DND-41 (cell line): Measurements from ENCODE around the gene DCLK1.

ENCODE experiments used
- ATAC-seq: fragments of 200-7000 bp; cut with Tn5 transposase; 3 replicates; pipeline ENCODE4 v1.9.1; 2021; ENCODE audit warnings: low read depth; ENCODE audit not compliant: insufficient read depth
- DNase-seq: peaks from one replicate; pipeline ENCODE4 v3.0.0-alpha.2; 2020
- H2AFZ ChIP-seq: 2 replicates; pipeline ENCODE4 v1.6.0; 2012; ENCODE audit warnings: low read depth, low read length
- H3K27ac ChIP-seq: 2 replicates; pipeline ENCODE4 v1.5.1; 2012; ENCODE audit warnings: low read length, inconsistent platforms
- H3K27me3 ChIP-seq: fragments of 200-600 bp; sonication (generic); 2 replicates; pipeline ENCODE4 v1.6.0; 2012; ENCODE audit warnings: low read length, mild to moderate bottlenecking, inconsistent platforms; ENCODE audit not compliant: insufficient read depth, poor library complexity
- H3K36me3 ChIP-seq: 2 replicates; pipeline ENCODE4 v1.5.1; 2012; ENCODE audit warnings: low read length, inconsistent platforms; ENCODE audit not compliant: insufficient read depth
- H3K4me1 ChIP-seq: 2 replicates; pipeline ENCODE4 v1.5.1; 2012; ENCODE audit warnings: mild to moderate bottlenecking, low read length; ENCODE audit not compliant: insufficient read depth
- H3K4me2 ChIP-seq: 2 replicates; pipeline ENCODE4 v1.6.0; 2012; ENCODE audit warnings: mild to moderate bottlenecking, moderate library complexity, low read length, inconsistent platforms; ENCODE audit not compliant: insufficient read depth
- H3K4me3 ChIP-seq, 2 experiments: fragments of 200-600 bp in 1 of 2; shearing (Covaris generic) in 1 of 2; 2 replicates each; pipeline ENCODE4 v1.5.1; 2012 to 2016; ENCODE audit warnings: inconsistent platforms in 2 of 2, low read length in 2 of 2, mild to moderate bottlenecking in 2 of 2, low read depth in 1 of 2, moderate library complexity in 1 of 2
- H3K79me2 ChIP-seq: 2 replicates; pipeline ENCODE4 v1.6.0; 2012; ENCODE audit warnings: low read length, inconsistent platforms; ENCODE audit not compliant: insufficient read depth
- H3K9ac ChIP-seq: 2 replicates; pipeline ENCODE4 v1.6.0; 2012; ENCODE audit warnings: low read depth, mild to moderate bottlenecking, inconsistent platforms, low read length, moderate library complexity
- H3K9me3 ChIP-seq: 2 replicates; pipeline ENCODE4 v1.5.1; 2012; ENCODE audit warnings: low read length, moderate library complexity, mild to moderate bottlenecking, inconsistent platforms; ENCODE audit not compliant: insufficient read depth, severe bottlenecking
- H4K20me1 ChIP-seq: 2 replicates; pipeline ENCODE4 v1.6.0; 2012; ENCODE audit warnings: low read length; ENCODE audit not compliant: insufficient read depth
- CTCF ChIP-seq: IDR thresholded peaks from 2 replicates; pipeline ENCODE4 v1.5.1; 2012; ENCODE audit warnings: borderline replicate concordance, low read length, moderate library complexity, mild to moderate bottlenecking; ENCODE audit not compliant: poor library complexity, severe bottlenecking; ENCODE audit errors: extremely low read depth
- EZH2 ChIP-seq: IDR thresholded peaks from 3 replicates; pipeline ENCODE4 v1.6.1; 2012; ENCODE audit warnings: borderline replicate concordance, low read depth, mild to moderate bottlenecking, moderate library complexity, low read length, inconsistent platforms; ENCODE audit not compliant: severe bottlenecking

DCLK1 gene

GRCh38 chr13:36057041-36057440 lies 74.1 kb downstream of the DCLK1 start:
- no peak overlapping the region for H3K4me2 ChIP-seq
- DNase-seq: no peak
- H3K79me2 ChIP-seq: no peaks in the 10 kb centered on the region
- no peaks in the 10 kb centered on the region for H3K27me3 ChIP-seq
- no peak overlapping the region for H2AFZ ChIP-seq
- H3K4me3 ChIP-seq: no peak overlapping the region
- H3K36me3 ChIP-seq: no peaks in the 10 kb centered on the region
- TF ChIP-seq CTCF (no peak), EZH2 (no peak)
- no peaks in the 10 kb centered on the region for H3K9me3 ChIP-seq
- no peaks in the 10 kb centered on the region for H3K4me1 ChIP-seq
- no peak overlapping the region for H3K27ac ChIP-seq
- H4K20me1 ChIP-seq: no peaks in the 10 kb centered on the region
- no peak for ATAC-seq
- H3K9ac ChIP-seq: no peak overlapping the region

- Histone ChIP-seq H3K9me3 (no peaks in the 10 kb centered on the region), H3K36me3 (no peaks in the 10 kb centered on the region), H2AFZ (no peak overlapping the region), H3K27me3 (no peaks in the 10 kb centered on the region), H3K27ac (no peak overlapping the region), H3K4me2 (no peak overlapping the region), H3K79me2 (no peaks in the 10 kb centered on the region), H3K9ac (no peak overlapping the region), H3K4me3 (no peak overlapping the region), H4K20me1 (no peaks in the 10 kb centered on the region), H3K4me1 (no peaks in the 10 kb centered on the region)
- DNase-seq (no peak), ATAC-seq (no peak)
- TF ChIP-seq CTCF (no peak), EZH2 (no peak)
Observed at GRCh38 chr13:36055366-36055765, 75.8 kb downstream of the DCLK1 start.

DNA sequence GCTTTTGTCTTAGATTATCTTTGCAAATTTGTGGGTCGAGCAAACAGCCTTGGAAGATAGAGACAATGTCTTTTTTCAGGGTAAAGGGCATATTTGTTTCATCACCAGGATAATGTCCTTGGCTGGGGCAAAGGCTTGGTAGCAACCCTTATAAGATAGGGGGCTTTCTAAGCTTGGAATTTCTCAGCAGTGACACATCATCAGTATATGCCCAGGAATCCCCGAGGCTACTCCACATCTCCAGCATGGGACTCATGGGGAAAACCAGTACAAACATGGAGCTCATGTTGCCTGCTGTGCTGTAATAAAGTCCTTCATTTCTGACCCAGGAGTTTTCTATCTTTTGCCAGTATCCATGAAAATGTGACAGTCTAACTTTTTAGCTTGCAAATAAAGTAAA lies 77.1 kb downstream of the DCLK1 start:
- no peaks in the 10 kb centered on the region for H4K20me1 ChIP-seq
- no peak overlapping the region for H3K9ac ChIP-seq
- H3K4me2 ChIP-seq: no peak overlapping the region
- no peaks in the 10 kb centered on the region for H3K36me3 ChIP-seq
- ATAC-seq: no peak
- no peak overlapping the region for H2AFZ ChIP-seq
- no peaks in the 10 kb centered on the region for H3K27me3 ChIP-seq
- H3K9me3 ChIP-seq: no peaks in the 10 kb centered on the region
- no peak for DNase-seq
- no peak overlapping the region for H3K27ac ChIP-seq
- no peaks in the 10 kb centered on the region for H3K79me2 ChIP-seq
- no peaks in the 10 kb centered on the region for H3K4me1 ChIP-seq
- TF ChIP-seq EZH2: no peak
- TF ChIP-seq CTCF: no peak
- no peak overlapping the region for H3K4me3 ChIP-seq

DNA sequence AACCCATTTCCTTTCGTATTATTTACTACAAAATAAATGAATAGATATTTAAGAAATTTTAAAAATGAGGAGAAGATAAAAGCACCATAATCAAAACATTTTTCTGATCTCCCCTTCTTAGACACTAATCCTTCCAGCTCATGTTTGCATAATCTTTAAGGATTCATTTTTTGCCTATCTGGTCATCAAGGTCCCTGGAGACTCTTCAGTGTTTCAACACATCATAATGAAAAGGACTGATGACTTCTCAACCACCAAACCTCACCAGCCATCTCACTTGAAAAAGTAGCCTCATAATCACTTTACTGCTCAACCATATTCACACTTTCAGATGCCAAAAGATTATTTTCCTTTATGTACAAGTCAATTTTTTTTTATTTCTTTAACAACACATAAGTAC lies 80.1 kb downstream of the DCLK1 start:
- no peak for TF ChIP-seq EZH2
- TF ChIP-seq CTCF: no peak
- Histone ChIP-seq H3K4me3 (no peak overlapping the region), H3K27ac (no peak overlapping the region), H3K4me1 (no peaks in the 10 kb centered on the region), H3K27me3 (no peaks in the 10 kb centered on the region), H3K9ac (no peak overlapping the region), H3K36me3 (no peaks in the 10 kb centered on the region), H2AFZ (no peak overlapping the region), H3K79me2 (no peaks in the 10 kb centered on the region), H3K4me2 (no peak overlapping the region), H3K9me3 (no peaks in the 10 kb centered on the region), H4K20me1 (no peaks in the 10 kb centered on the region)
- no peak for DNase-seq
- no peak for ATAC-seq
